Measurements from ENCODE around the gene SCRN1. TPM values are rescaled to one million over a fixed set of nuclear protein-coding genes. Genes with fewer than 3 reads are reported as not detected.

The SCRN1 gene
- total RNA-seq, 1 donor from 2014 or later, result 35.5 TPM

DNA sequence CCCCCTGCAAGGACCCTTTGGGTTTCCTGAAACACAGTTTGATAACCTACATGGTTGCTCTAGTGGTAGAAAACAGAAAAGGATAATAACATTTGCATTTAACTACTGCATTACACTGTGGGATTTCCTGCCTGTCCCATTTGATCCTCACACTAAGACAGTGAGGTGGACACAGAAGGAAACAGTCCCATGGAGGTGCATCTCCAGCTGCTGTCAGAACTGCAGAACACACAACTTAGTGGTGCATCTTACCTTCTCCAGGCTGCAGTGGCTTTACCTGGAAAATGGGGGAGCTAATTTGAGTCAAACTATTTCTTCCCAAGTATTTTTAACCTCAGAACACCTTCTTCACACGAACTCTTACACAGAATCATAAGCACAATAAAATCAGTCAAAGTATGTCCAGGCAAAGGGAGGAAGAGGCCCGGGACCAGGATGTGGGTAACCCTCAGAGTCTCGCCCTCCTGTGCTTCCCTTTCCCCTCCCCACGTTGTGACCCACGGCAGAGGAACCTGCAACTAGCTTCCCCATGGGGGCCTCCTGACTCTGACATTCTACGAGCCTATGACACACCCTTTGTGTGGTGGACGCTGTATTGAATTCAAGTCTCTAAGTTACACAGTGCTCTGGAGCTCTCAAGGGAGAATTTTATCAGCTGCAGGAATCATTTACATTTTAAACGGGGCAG, 33.7 kb downstream of the SCRN1 start:
- peaks cover 1% of the 10 kb centered on the region for H3K36me3 ChIP-seq (ENCODE audit: control insufficient read depth, insufficient read depth, low read length)
- DNase-seq (ENCODE audit: low read depth) (no peak), FAIRE-seq (no peak)
- no peaks in the 10 kb centered on the region for H3K27me3 ChIP-seq (ENCODE audit: control insufficient read depth, insufficient read depth, low read length)
- no peak overlapping the region for H3K4me3 ChIP-seq (ENCODE audit: low read depth, low read length)
- TF ChIP-seq, protein P1, sequence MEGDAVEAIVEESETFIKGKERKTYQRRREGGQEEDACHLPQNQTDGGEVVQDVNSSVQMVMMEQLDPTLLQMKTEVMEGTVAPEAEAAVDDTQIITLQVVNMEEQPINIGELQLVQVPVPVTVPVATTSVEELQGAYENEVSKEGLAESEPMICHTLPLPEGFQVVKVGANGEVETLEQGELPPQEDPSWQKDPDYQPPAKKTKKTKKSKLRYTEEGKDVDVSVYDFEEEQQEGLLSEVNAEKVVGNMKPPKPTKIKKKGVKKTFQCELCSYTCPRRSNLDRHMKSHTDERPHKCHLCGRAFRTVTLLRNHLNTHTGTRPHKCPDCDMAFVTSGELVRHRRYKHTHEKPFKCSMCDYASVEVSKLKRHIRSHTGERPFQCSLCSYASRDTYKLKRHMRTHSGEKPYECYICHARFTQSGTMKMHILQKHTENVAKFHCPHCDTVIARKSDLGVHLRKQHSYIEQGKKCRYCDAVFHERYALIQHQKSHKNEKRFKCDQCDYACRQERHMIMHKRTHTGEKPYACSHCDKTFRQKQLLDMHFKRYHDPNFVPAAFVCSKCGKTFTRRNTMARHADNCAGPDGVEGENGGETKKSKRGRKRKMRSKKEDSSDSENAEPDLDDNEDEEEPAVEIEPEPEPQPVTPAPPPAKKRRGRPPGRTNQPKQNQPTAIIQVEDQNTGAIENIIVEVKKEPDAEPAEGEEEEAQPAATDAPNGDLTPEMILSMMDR (IDR thresholded peaks at IDR 0.05; ENCODE audit: insufficient read depth, low read length, severe bottlenecking), result no peak

DNA sequence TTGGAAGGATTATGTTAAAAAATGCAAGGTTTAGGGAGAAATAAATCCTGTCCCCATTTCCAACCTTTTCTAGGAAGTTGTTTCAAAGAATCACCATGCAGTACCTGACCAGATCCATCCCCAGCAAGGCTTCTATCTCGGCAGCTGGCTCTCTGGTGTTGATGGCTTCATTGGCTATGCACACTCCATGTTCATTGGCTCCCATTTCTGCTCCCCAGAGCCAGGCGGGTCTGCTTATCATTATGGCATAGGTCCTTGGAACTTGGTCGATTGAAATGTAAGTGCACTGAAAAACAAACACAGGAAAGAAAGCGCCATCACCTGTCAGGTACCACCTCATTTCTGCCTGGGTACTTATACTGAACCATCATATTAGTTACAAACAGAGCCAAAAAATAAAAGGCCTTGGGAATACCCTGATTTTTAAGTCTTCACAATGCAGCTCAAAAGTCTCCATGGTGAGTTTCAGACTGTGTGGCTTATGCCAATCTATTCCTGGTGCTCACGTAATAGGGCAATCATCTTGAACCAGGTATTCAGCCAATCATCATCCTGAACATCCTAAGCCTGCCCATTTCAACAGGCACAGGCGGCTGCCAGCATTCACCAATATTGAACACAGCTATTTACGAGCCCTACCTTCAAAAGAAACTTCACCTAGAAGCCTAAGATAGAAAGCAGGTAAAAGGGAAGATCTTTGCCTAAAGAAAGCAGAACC, 34.4 kb downstream of the SCRN1 start:
- no peak for DNase-seq (ENCODE audit: low read depth)
- TF ChIP-seq, protein P1 (IDR thresholded peaks at IDR 0.05; ENCODE audit: insufficient read depth, low read length, severe bottlenecking), result no peak
- H3K4me3 ChIP-seq (ENCODE audit: low read depth, low read length), result no peak overlapping the region
- no peaks in the 10 kb centered on the region for H3K27me3 ChIP-seq (ENCODE audit: control insufficient read depth, insufficient read depth, low read length)
- FAIRE-seq, result no peak
- peaks cover 1% of the 10 kb centered on the region for H3K36me3 ChIP-seq (ENCODE audit: control insufficient read depth, insufficient read depth, low read length)

DNA sequence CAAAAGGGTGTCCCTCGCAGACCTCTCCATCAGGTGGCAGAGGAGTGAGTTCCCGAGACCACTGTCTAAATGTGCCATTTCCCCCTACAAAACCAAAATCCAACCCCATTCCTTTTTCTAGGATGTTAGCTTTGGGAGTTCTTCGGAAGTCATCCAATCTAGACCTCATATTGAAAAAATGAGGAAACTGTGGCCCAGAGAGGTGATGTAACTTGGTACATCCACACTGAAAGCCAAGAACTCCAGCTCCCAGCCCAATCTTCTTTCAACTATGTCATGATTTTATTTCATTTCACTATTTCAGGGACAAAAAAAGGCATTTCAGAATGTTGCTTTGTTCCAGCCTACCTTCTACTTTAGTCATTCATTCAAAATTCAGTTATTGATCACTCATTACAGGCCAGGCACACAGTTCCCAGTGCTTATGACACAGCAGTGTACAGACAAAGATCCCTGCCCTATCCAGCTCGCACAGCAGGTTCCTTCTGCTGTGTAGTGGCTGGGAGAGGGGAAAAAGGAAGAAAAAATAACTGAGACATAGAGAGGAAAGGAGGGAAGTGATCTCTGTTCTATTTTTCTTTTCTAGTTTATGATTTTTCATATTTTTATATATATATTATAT, 35.8 kb downstream of the SCRN1 start:
- TF ChIP-seq, protein P1 (IDR thresholded peaks at IDR 0.05; ENCODE audit: insufficient read depth, low read length, severe bottlenecking), result no peak
- H3K27me3 ChIP-seq (ENCODE audit: control insufficient read depth, insufficient read depth, low read length), result no peaks in the 10 kb centered on the region
- H3K4me3 ChIP-seq (ENCODE audit: low read depth, low read length), result no peak overlapping the region
- no peak for DNase-seq (ENCODE audit: low read depth)
- peaks cover 3% of the 10 kb centered on the region for H3K36me3 ChIP-seq (ENCODE audit: control insufficient read depth, insufficient read depth, low read length)
- no peak for FAIRE-seq

DNA sequence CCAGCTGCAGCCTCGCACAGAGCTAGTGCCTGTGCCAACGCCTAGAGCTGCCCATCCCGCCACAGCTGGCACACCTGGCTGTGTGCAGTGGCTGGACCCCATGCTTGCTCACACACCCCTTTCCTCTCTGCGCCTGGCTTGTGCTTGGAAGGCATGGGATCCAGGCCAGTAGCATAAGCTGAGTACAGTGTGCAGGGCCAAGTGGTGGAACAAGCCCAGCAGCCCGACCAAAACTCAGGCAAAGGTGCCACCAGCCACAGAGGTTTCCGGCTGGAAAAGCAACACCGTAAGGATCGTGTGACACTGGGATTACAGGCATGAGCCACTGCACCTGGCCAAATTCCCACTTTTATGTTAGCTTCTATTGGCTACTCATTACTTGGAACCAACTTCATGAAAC, 38.4 kb downstream of the SCRN1 start:
- DNase-seq (ENCODE audit: low read depth) (no peak), FAIRE-seq (no peak)
- H3K27me3 ChIP-seq (ENCODE audit: control insufficient read depth, insufficient read depth, low read length), result no peaks in the 10 kb centered on the region
- no peak overlapping the region for H3K4me3 ChIP-seq (ENCODE audit: low read depth, low read length)
- peaks cover 3% of the 10 kb centered on the region for H3K36me3 ChIP-seq (ENCODE audit: control insufficient read depth, insufficient read depth, low read length)
- TF ChIP-seq, protein P1 (IDR thresholded peaks at IDR 0.05; ENCODE audit: insufficient read depth, low read length, severe bottlenecking), result no peak

DNA sequence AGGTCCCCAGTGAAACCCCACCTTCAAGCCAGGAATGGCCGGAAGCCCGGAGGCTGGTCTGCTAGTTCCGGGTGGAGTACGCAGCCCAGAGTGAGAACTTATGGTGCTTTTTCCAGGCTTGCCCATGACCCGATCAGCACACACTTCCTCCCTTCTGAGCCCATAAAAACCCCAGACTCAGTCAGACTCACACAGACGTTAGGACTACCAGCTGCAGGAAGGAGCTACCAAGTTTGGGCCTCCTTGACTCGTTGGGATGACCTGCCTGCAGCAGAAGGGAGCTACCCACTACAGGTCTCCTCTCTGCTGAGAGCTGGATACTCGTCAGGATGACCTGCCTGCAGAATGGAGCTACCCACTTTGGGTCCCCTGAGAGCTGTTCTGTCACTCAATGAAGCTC, 39.1 kb downstream of the SCRN1 start:
- Histone ChIP-seq H3K4me3 (ENCODE audit: low read depth, low read length) (no peak overlapping the region), H3K36me3 (ENCODE audit: control insufficient read depth, insufficient read depth, low read length) (peaks cover 3% of the 10 kb centered on the region), H3K27me3 (ENCODE audit: control insufficient read depth, insufficient read depth, low read length) (no peaks in the 10 kb centered on the region)
- peak; percentile 82 for FAIRE-seq
- TF ChIP-seq, protein P1 (IDR thresholded peaks at IDR 0.05; ENCODE audit: insufficient read depth, low read length, severe bottlenecking), result no peak
- DNase-seq (ENCODE audit: low read depth), result no peak
